ENCODE data around the gene CFH.

Gene CFH

DNA sequence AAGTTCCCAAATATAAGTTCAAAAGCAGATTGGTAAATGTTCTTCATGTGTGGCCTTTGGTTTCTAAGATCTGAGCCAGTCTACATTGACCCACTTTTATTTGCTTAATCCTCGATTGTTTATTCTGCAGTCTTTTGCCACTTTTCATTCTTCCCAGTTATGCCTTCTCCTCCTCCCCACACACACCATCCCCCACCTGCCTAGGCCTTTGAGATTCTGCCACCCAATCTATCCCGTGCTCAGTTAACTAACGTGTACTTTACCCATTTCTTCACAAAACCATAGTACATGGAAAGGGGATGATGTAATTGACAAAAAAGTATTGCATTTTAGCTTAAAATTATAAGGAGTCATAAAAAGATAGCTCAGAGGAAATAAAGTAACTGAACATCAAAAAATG lies 3.7 kb downstream of the CFH start:
- Mint-ChIP-seq H3K27me3 (ENCODE audit: low read depth) (no peaks in the 10 kb centered on the region), H3K36me3 (ENCODE audit: low read depth) (no peaks in the 10 kb centered on the region), H3K4me3 (no peak overlapping the region), H3K27ac (no peak overlapping the region), H3K4me1 (peaks cover 29% of the 10 kb centered on the region), H3K9me3 (no peaks in the 10 kb centered on the region)
- TF ChIP-seq, protein P1, sequence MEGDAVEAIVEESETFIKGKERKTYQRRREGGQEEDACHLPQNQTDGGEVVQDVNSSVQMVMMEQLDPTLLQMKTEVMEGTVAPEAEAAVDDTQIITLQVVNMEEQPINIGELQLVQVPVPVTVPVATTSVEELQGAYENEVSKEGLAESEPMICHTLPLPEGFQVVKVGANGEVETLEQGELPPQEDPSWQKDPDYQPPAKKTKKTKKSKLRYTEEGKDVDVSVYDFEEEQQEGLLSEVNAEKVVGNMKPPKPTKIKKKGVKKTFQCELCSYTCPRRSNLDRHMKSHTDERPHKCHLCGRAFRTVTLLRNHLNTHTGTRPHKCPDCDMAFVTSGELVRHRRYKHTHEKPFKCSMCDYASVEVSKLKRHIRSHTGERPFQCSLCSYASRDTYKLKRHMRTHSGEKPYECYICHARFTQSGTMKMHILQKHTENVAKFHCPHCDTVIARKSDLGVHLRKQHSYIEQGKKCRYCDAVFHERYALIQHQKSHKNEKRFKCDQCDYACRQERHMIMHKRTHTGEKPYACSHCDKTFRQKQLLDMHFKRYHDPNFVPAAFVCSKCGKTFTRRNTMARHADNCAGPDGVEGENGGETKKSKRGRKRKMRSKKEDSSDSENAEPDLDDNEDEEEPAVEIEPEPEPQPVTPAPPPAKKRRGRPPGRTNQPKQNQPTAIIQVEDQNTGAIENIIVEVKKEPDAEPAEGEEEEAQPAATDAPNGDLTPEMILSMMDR (IDR thresholded peaks at IDR 0.05; ENCODE audit: unreplicated experiment in 3 of 3): no peak

DNA sequence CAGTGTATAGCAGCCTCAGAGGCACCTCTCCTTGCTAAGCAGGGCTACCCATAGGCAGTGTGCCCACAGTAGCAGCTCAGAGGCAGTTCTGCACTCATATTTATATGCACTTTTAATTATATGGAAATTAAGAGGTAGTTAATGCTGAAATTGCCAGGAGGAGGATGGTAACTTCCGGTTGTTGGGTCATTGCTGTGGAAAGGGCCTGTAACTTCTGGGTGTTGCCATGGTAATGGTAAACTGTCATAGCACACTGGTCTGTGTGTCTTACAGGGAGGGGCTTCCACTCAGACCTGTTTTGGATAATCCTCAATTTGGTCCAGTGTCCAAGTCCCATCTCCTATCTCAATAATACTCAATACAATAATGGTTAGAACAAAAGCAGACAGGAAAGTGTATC lies 7.6 kb downstream of the CFH start:
- peaks cover 7% of the 10 kb centered on the region for H3K4me1 Mint-ChIP-seq
- no peaks in the 10 kb centered on the region for H3K9me3 Mint-ChIP-seq
- no peaks in the 10 kb centered on the region for H3K36me3 Mint-ChIP-seq (ENCODE audit: low read depth)
- TF ChIP-seq, protein P1 (IDR thresholded peaks at IDR 0.05; ENCODE audit: unreplicated experiment in 3 of 3): no peak
- H3K27ac Mint-ChIP-seq: no peak overlapping the region
- H3K4me3 Mint-ChIP-seq: no peak overlapping the region
- no peaks in the 10 kb centered on the region for H3K27me3 Mint-ChIP-seq (ENCODE audit: low read depth)

DNA sequence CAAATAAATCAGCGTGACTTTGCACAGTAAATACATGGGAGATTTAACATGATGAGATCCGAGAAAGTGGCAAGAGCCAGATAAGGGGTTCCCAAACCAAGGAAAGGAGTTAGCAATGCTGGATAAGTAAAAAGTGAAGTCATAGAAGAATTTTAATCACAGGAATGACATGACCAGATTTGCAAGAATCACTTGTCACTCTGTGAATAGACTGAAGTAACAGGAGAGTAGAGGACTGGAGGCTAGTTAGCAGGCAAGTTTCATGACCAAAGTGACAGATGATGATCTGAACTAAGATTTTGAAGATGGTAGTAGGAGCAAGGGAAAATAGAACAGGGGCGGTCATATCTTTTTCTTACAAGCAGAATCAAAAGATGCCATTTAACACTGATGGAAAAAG lies 8.4 kb downstream of the CFH start:
- Mint-ChIP-seq H3K4me3 (peak overlapping the region in 1 of 3 experiments; percentile 0), H3K27me3 (ENCODE audit: low read depth) (no peaks in the 10 kb centered on the region), H3K27ac (no peak overlapping the region), H3K9me3 (no peaks in the 10 kb centered on the region), H3K36me3 (ENCODE audit: low read depth) (no peaks in the 10 kb centered on the region), H3K4me1 (peaks cover 4% of the 10 kb centered on the region)
- TF ChIP-seq, protein P1 (IDR thresholded peaks at IDR 0.05; ENCODE audit: unreplicated experiment in 3 of 3): no peak

DNA sequence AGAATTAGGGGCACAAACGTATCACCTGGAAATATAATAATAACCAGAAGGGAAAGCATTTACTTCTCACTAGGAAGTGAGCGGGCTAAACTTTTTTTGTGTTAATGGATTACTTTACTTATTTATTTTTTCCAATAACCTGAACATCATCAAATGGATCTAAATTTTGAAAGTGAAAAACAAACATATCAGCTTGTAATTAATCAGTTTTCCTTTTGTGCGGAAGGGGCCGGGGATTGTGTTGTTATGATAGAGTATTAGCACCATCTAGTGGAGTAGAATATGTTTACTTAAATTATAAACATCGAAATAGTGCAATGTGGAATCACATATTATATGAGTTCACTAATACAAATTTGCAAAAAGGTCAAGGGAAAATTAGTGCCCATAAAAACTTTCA lies 9.0 kb downstream of the CFH start:
- Mint-ChIP-seq H3K36me3 (ENCODE audit: low read depth) (no peaks in the 10 kb centered on the region), H3K4me1 (no peaks in the 10 kb centered on the region), H3K27me3 (ENCODE audit: low read depth) (no peaks in the 10 kb centered on the region), H3K4me3 (peak overlapping the region in 2 of 3 experiments; percentile 28 to 66), H3K9me3 (no peaks in the 10 kb centered on the region), H3K27ac (no peak overlapping the region)
- TF ChIP-seq, protein P1 (IDR thresholded peaks at IDR 0.05; ENCODE audit: unreplicated experiment in 3 of 3): peak; percentile 59 to 77 (median 63)

DNA sequence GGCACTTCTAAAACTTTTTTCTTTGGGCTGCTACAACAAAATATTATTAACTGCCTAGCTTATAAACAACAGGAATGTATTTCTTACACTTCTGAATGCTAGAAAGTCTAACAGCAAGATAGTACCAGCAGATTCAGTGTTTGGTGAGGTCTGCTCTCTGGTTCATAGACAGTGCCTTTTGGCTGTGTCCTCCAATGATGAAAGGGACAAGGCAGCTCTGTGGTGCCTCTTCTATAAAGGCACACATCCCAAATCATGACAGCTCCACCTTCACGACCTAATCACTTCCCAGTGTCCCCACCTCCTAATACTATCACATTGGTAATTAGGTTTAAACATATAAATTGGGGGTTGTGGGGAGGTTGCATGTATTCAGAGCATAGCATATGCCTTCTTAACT lies 9.5 kb downstream of the CFH start:
- no peak overlapping the region for H3K4me3 Mint-ChIP-seq

DNA sequence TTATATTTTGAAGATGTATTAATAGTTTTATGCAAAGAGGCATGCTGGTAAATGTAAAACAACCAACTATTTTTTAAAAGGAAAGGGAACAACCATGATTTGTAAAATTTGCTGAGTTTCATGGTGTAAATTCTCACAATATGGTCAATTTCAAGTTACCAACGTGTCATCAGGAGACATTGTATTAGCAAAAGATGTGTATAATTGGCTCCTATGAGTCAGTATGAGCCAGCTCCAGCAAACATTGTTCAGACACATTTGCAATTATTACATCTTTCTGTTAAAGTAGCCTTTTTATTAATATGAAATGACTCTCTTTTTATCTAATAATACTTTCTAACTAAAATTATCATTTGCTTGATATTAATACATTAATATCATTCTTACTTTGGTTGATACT lies 15.3 kb downstream of the CFH start:
- TF ChIP-seq, protein P1 (IDR thresholded peaks at IDR 0.05; ENCODE audit: unreplicated experiment in 3 of 3): no peak
- Mint-ChIP-seq H3K4me1 (no peaks in the 10 kb centered on the region), H3K9me3 (peaks cover 13% of the 10 kb centered on the region), H3K4me3 (no peak overlapping the region), H3K27me3 (ENCODE audit: low read depth) (peaks cover 3% of the 10 kb centered on the region), H3K27ac (no peak overlapping the region), H3K36me3 (ENCODE audit: low read depth) (no peaks in the 10 kb centered on the region)

More for the DNA sequence above, 9.5 kb downstream of the CFH start:
- TF ChIP-seq, protein P1 (IDR thresholded peaks at IDR 0.05; ENCODE audit: unreplicated experiment in 3 of 3): no peak
- no peaks in the 10 kb centered on the region for H3K27me3 Mint-ChIP-seq (ENCODE audit: low read depth)
- H3K36me3 Mint-ChIP-seq (ENCODE audit: low read depth): no peaks in the 10 kb centered on the region
- H3K4me1 Mint-ChIP-seq: no peaks in the 10 kb centered on the region
- H3K9me3 Mint-ChIP-seq: no peaks in the 10 kb centered on the region
- H3K27ac Mint-ChIP-seq: no peak overlapping the region
